MM.1S (cell line): Measurements from ENCODE around the gene TSPAN9.

ENCODE experiments used
- DNase-seq: peaks from one replicate; pipeline ENCODE4 v3.0.0-alpha.2; 2015
- H2AFZ ChIP-seq: fragments of 300-600 bp; sonication (generic); 2 replicates; pipeline ENCODE4 v1.6.0; 2016; ENCODE audit warnings: antibody characterized with exemption, low read length
- H3F3A ChIP-seq: fragments of 300-600 bp; sonication (generic); 2 replicates; pipeline ENCODE4 v1.6.1; 2016; ENCODE audit warnings: mild to moderate bottlenecking, antibody characterized with exemption, low read length, moderate library complexity, mixed read lengths; ENCODE audit not compliant: insufficient read depth
- H3K27ac ChIP-seq: fragments of 300-600 bp; sonication (generic); 2 replicates; pipeline ENCODE4 v1.5.1; 2016; ENCODE audit warnings: mild to moderate bottlenecking, low read length
- H3K27me3 ChIP-seq: fragments of 300-600 bp; sonication (generic); replicated peaks from 2 replicates; pipeline ENCODE4 v1.6.0; 2016; ENCODE audit warnings: low read length; ENCODE audit not compliant: insufficient read depth
- H3K36me3 ChIP-seq: fragments of 300-600 bp; sonication (generic); replicated peaks from 2 replicates; pipeline ENCODE4 v1.6.1; 2016; ENCODE audit warnings: mild to moderate bottlenecking, low read length, mixed read lengths; ENCODE audit not compliant: insufficient read depth
- H3K4me1 ChIP-seq: fragments of 300-600 bp; sonication (generic); 2 replicates; pipeline ENCODE4 v1.6.1; 2016; ENCODE audit warnings: low read length, mixed read lengths
- H3K4me2 ChIP-seq: fragments of 300-600 bp; sonication (generic); 2 replicates; pipeline ENCODE4 v1.6.0; 2016; ENCODE audit warnings: low read depth, low read length
- H3K4me3 ChIP-seq: fragments of 300-600 bp; sonication (generic); 2 replicates; pipeline ENCODE4 v1.5.1; 2016; ENCODE audit warnings: low read length, mixed read lengths
- H3K79me2 ChIP-seq: fragments of 300-600 bp; sonication (generic); 2 replicates; pipeline ENCODE4 v1.6.1; 2016; ENCODE audit warnings: mixed run types, low read length, mixed read lengths
- H3K9ac ChIP-seq: fragments of 300-600 bp; sonication (generic); 2 replicates; pipeline ENCODE4 v1.6.1; 2016; ENCODE audit warnings: low read length, mixed read lengths
- H3K9me2 ChIP-seq: fragments of 300-600 bp; sonication (generic); replicated peaks from 2 replicates; pipeline ENCODE4 v1.6.1; 2016; ENCODE audit warnings: mild to moderate bottlenecking, low read length, mixed read lengths; ENCODE audit not compliant: insufficient read depth
- H3K9me3 ChIP-seq: fragments of 300-600 bp; sonication (generic); replicated peaks from 2 replicates; pipeline ENCODE4 v1.6.1; 2016; ENCODE audit warnings: mild to moderate bottlenecking, low read length, mixed read lengths; ENCODE audit not compliant: insufficient read depth
- H4K20me1 ChIP-seq: fragments of 300-600 bp; sonication (generic); 2 replicates; pipeline ENCODE4 v1.6.1; 2016; ENCODE audit warnings: mild to moderate bottlenecking, low read length, moderate library complexity, mixed read lengths; ENCODE audit not compliant: insufficient read depth
- CTCF ChIP-seq: fragments of 300-600 bp; sonication (generic); IDR thresholded peaks from 2 replicates; pipeline ENCODE4 v1.5.1; 2016; ENCODE audit warnings: antibody characterized with exemption, low read length, mixed read lengths
- EZH2 ChIP-seq: fragments of 300-600 bp; sonication (generic); optimal IDR thresholded peaks from 2 replicates; pipeline ENCODE3; 2017; ENCODE audit warnings: low read depth, mild to moderate bottlenecking, antibody characterized with exemption, low read length, mixed read lengths
- EZH2phosphoT487 ChIP-seq: fragments of 300-600 bp; sonication (generic); IDR thresholded peaks from 2 replicates; pipeline ENCODE4 v1.6.1; 2018; ENCODE audit warnings: antibody characterized with exemption, low read length

The TSPAN9 gene

GRCh38 chr12:3035171-3035570 is 42.0 kb upstream of the TSPAN9 start:
- H3K4me1 ChIP-seq, result no peaks in the 10 kb centered on the region
- no peaks in the 10 kb centered on the region for H4K20me1 ChIP-seq

GRCh38 chr12:3035815-3036702 is 41.1 kb upstream of the TSPAN9 start:
- no peaks in the 10 kb centered on the region for H3K36me3 ChIP-seq
- H3F3A ChIP-seq, result no peaks in the 10 kb centered on the region
- TF ChIP-seq EZH2phosphoT487 (no peak), EZH2 (no peak), CTCF (no peak)
- no peaks in the 10 kb centered on the region for H3K9me2 ChIP-seq
- H3K4me3 ChIP-seq, result no peak overlapping the region
- H3K4me1 ChIP-seq, result no peaks in the 10 kb centered on the region
- H3K79me2 ChIP-seq, result no peaks in the 10 kb centered on the region
- H3K4me2 ChIP-seq, result no peak overlapping the region
- no peaks in the 10 kb centered on the region for H3K27me3 ChIP-seq
- no peak for DNase-seq
- H3K9me3 ChIP-seq, result no peaks in the 10 kb centered on the region
- H3K9ac ChIP-seq, result no peak overlapping the region
- no peak overlapping the region for H3K27ac ChIP-seq
- H4K20me1 ChIP-seq, result no peaks in the 10 kb centered on the region
- no peak overlapping the region for H2AFZ ChIP-seq

More at GRCh38 chr12:3035171-3035570, 42.0 kb upstream of the TSPAN9 start:
- Histone ChIP-seq H3K27me3 (no peaks in the 10 kb centered on the region), H3K4me3 (no peak overlapping the region), H3F3A (no peaks in the 10 kb centered on the region), H3K9ac (no peak overlapping the region), H3K27ac (no peak overlapping the region), H3K79me2 (no peaks in the 10 kb centered on the region), H3K9me3 (no peaks in the 10 kb centered on the region), H3K4me2 (no peak overlapping the region), H2AFZ (no peak overlapping the region), H3K9me2 (no peaks in the 10 kb centered on the region), H3K36me3 (no peaks in the 10 kb centered on the region)
- no peak for DNase-seq
- TF ChIP-seq EZH2 (no peak), EZH2phosphoT487 (no peak), CTCF (no peak)

- Histone ChIP-seq H3K9ac (no peak overlapping the region), H3K27me3 (no peaks in the 10 kb centered on the region), H3K79me2 (no peaks in the 10 kb centered on the region), H3K9me2 (no peaks in the 10 kb centered on the region), H3K36me3 (no peaks in the 10 kb centered on the region), H3K4me3 (no peak overlapping the region), H4K20me1 (no peaks in the 10 kb centered on the region), H3K4me2 (no peak overlapping the region), H3K9me3 (no peaks in the 10 kb centered on the region), H3K27ac (no peak overlapping the region), H2AFZ (no peak overlapping the region), H3K4me1 (no peaks in the 10 kb centered on the region), H3F3A (no peaks in the 10 kb centered on the region)
- no peak for TF ChIP-seq EZH2
- no peak for TF ChIP-seq CTCF
- TF ChIP-seq EZH2phosphoT487, result no peak
- no peak for DNase-seq
Measured at GRCh38 chr12:3036901-3037600, 40.1 kb upstream of the TSPAN9 start.
